Liver (tissue), 9 donors: ENCODE measurements around the gene LONRF2. TPM values are rescaled to one million over a fixed set of nuclear protein-coding genes. Genes with fewer than 3 reads are reported as not detected.

Source experiments
- DNase-seq: peaks from one replicate; pipeline ENCODE4 v3.0.0-alpha.2; 2017; ENCODE audit warnings: low spot score
- H3K27ac ChIP-seq, 2 donors: one replicate each; pipeline ENCODE4 v1.7.0; 2013; ENCODE audit warnings: inconsistent platforms in 2 of 2, low read length in 2 of 2, control low read depth in 1 of 2, low read depth in 1 of 2, mild to moderate bottlenecking in 1 of 2
- H3K27me3 ChIP-seq, 4 donors: one replicate each; pipeline versions ENCODE4 v1.6.1 to v1.7.0; 2013; ENCODE audit warnings: low read length in 3 of 4, inconsistent platforms in 1 of 4, mild to moderate bottlenecking in 1 of 4, moderate library complexity in 1 of 4; ENCODE audit not compliant: control insufficient read depth in 4 of 4, insufficient read depth in 4 of 4
- H3K36me3 ChIP-seq, 4 donors: one replicate each; pipeline versions ENCODE4 v1.6.1 to v1.7.0; 2013; ENCODE audit warnings: low read length in 3 of 4, mild to moderate bottlenecking in 3 of 4, low read depth in 1 of 4, moderate library complexity in 1 of 4; ENCODE audit not compliant: control insufficient read depth in 4 of 4, insufficient read depth in 3 of 4
- H3K4me1 ChIP-seq, 4 donors: one replicate each; pipeline versions ENCODE4 v1.6.1 to v1.7.0; 2013; ENCODE audit warnings: low read length in 3 of 4, mild to moderate bottlenecking in 3 of 4, moderate library complexity in 1 of 4; ENCODE audit not compliant: control insufficient read depth in 4 of 4, insufficient read depth in 4 of 4
- H3K4me3 ChIP-seq, 3 donors: one replicate each; pipeline versions ENCODE4 v1.6.1 to v1.7.0; 2013; ENCODE audit warnings: low read length in 3 of 3, control low read depth in 1 of 3, low read depth in 1 of 3, mild to moderate bottlenecking in 1 of 3
- H3K9ac ChIP-seq, 2 donors: one replicate each; pipeline ENCODE4 v1.7.0; 2013; ENCODE audit warnings: low read length in 2 of 2, mild to moderate bottlenecking in 2 of 2, moderate library complexity in 2 of 2, control low read depth in 1 of 2, low read depth in 1 of 2
- H3K9me3 ChIP-seq, 4 donors: one replicate each; pipeline versions ENCODE4 v1.6.1 to v1.7.0; 2013; ENCODE audit warnings: low read length in 3 of 4; ENCODE audit not compliant: control insufficient read depth in 4 of 4
- EGR1 ChIP-seq, 2 donors: IDR thresholded peaks; 2 replicates each; pipeline ENCODE4 v1.6.1; 2016 to 2018; ENCODE audit warnings: antibody characterized with exemption in 2 of 2, low read depth in 2 of 2
- FOXA1 ChIP-seq: IDR thresholded peaks from 2 replicates; pipeline ENCODE4 v1.6.1; 2016; ENCODE audit warnings: antibody characterized with exemption
- FOXA2 ChIP-seq: IDR thresholded peaks from 2 replicates; pipeline ENCODE4 v1.6.1; 2016; ENCODE audit warnings: antibody characterized with exemption
- GABPA ChIP-seq, 2 donors: IDR thresholded peaks in 1 of 2; conservative IDR thresholded peaks in 1 of 2; 2 replicates each; pipeline ENCODE4 v1.6.1; 2016; ENCODE audit warnings: antibody characterized with exemption in 2 of 2, mild to moderate bottlenecking in 1 of 2, moderate library complexity in 1 of 2
- HNF4A ChIP-seq, 2 donors: conservative IDR thresholded peaks; 2 replicates each; pipeline ENCODE4 v1.6.1; 2016; ENCODE audit warnings: antibody characterized with exemption in 2 of 2, mild to moderate bottlenecking in 2 of 2
- HNF4G ChIP-seq: IDR thresholded peaks from 2 replicates; pipeline ENCODE4 v1.6.1; 2016; ENCODE audit warnings: antibody characterized with exemption
- RAD21 ChIP-seq, 2 donors: IDR thresholded peaks; 2 replicates each; pipeline ENCODE4 v1.6.1; 2016; ENCODE audit warnings: antibody characterized with exemption in 2 of 2, mild to moderate bottlenecking in 2 of 2
- RXRA ChIP-seq, 2 donors: IDR thresholded peaks; 2 replicates each; pipeline ENCODE4 v1.6.1; 2017 to 2018; ENCODE audit warnings: antibody characterized with exemption in 2 of 2, mild to moderate bottlenecking in 1 of 2
- SP1 ChIP-seq: IDR thresholded peaks from 2 replicates; pipeline ENCODE4 v1.6.1; 2018; ENCODE audit warnings: antibody characterized with exemption, mild to moderate bottlenecking
- TAF1 ChIP-seq: conservative IDR thresholded peaks from 2 replicates; pipeline ENCODE4 v1.6.1; 2016; ENCODE audit warnings: antibody characterized with exemption, mild to moderate bottlenecking
- YY1 ChIP-seq: IDR thresholded peaks from 2 replicates; pipeline ENCODE4 v1.6.1; 2016; ENCODE audit warnings: antibody characterized with exemption, mild to moderate bottlenecking
- WGBS: extraction: QIAGEN DNeasy Blood & Tissue Kit; methylation state at CpG from one replicate; pipeline ENCODE4 v1.1.7; 2013; 5-methylcytosine and 5-hydroxymethylcytosine counted together
- polyA plus RNA-seq, 2 donors: library from polyadenylated mRNA; stranded (reverse) in 1 of 2; unstranded in 1 of 2; fragments of 200-250 nt in 1 of 2; fragments of >200 nt in 1 of 2; fragmentation: Nextera tagmentation in 1 of 2; extraction: Ambion mirVana in 1 of 2; gene quantifications; one replicate each; pipeline versions ENCODE4 v1.2.1 to v1.2.3, GENCODE V29; 2013 to 2015
- total RNA-seq, 2 donors: library from RNA; depleted of rRNA; stranded (reverse); fragments of >200 nt; gene quantifications; one replicate each; pipeline ENCODE4 v1.2.3, GENCODE V29; 2014
- TF ChIP-seq, protein P1 (sequence below): IDR thresholded peaks from 2 replicates; pipeline ENCODE4 v1.6.1; 2016; ENCODE audit warnings: antibody characterized with exemption, mild to moderate bottlenecking
- TF ChIP-seq, protein P2 (sequence below): IDR thresholded peaks from 2 replicates; pipeline ENCODE4 v1.6.1; 2016; ENCODE audit warnings: antibody characterized with exemption
- TF ChIP-seq, protein P3 (sequence below): IDR thresholded peaks from 2 replicates; pipeline ENCODE4 v1.6.1; 2016; ENCODE audit warnings: antibody characterized with exemption
- TF ChIP-seq, protein P4 (sequence below): fragments of 150-350 bp; IDR thresholded peaks from 2 replicates; pipeline ENCODE4 v1.5.1; 2017; ENCODE audit warnings: improper control_type of control experiment, low read depth, low read length; ENCODE audit not compliant: missing input control
- TF ChIP-seq, protein P5 (sequence below): IDR thresholded peaks from 2 replicates; pipeline ENCODE4 v1.6.1; 2016; ENCODE audit warnings: antibody characterized with exemption
- donor health status: healthy.
- donor health status: healthy.
- donor health status: healthy.
- donor health status: healthy.
- donor health status: healthy.

The LONRF2 gene
- total and polyA plus RNA-seq, 4 donors: 0.06 to 3.7 (median 0.24) TPM

DNA sequence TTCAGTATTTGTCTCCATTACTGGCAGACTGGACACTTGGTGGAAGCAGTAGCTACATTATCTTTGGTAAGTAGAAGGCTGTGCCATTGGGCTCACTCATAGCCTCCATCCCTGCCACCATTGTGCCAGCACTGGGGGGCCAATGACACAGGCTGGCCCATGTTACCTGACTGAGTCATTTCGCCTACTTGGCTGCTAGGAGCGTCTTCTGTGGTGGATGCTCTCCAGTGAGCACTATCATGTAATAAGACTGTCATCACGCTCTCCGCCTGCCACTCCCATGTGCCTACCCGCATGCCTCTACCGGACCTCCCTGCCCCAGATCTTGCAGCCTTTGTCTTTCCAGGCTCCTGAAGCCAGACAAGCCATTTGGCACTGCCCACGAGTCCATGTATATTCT is 56.2 kb downstream of the LONRF2 start:
- no peak for DNase-seq
- no peak overlapping the region for H3K4me3 ChIP-seq
- no peak overlapping the region for H3K27ac ChIP-seq
- H3K4me1 ChIP-seq: no peaks in the 10 kb centered on the region
- H3K36me3 ChIP-seq: no peaks in the 10 kb centered on the region
- TF ChIP-seq HNF4G: no peak
- no peak for TF ChIP-seq GABPA (IDR thresholded peaks at IDR 0.05 in 1 of 2, conservative IDR thresholded peaks at IDR 0.05 in 1 of 2)
- TF ChIP-seq FOXA1: no peak
- TF ChIP-seq, protein P1, sequence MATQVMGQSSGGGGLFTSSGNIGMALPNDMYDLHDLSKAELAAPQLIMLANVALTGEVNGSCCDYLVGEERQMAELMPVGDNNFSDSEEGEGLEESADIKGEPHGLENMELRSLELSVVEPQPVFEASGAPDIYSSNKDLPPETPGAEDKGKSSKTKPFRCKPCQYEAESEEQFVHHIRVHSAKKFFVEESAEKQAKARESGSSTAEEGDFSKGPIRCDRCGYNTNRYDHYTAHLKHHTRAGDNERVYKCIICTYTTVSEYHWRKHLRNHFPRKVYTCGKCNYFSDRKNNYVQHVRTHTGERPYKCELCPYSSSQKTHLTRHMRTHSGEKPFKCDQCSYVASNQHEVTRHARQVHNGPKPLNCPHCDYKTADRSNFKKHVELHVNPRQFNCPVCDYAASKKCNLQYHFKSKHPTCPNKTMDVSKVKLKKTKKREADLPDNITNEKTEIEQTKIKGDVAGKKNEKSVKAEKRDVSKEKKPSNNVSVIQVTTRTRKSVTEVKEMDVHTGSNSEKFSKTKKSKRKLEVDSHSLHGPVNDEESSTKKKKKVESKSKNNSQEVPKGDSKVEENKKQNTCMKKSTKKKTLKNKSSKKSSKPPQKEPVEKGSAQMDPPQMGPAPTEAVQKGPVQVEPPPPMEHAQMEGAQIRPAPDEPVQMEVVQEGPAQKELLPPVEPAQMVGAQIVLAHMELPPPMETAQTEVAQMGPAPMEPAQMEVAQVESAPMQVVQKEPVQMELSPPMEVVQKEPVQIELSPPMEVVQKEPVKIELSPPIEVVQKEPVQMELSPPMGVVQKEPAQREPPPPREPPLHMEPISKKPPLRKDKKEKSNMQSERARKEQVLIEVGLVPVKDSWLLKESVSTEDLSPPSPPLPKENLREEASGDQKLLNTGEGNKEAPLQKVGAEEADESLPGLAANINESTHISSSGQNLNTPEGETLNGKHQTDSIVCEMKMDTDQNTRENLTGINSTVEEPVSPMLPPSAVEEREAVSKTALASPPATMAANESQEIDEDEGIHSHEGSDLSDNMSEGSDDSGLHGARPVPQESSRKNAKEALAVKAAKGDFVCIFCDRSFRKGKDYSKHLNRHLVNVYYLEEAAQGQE: no peak
- TF ChIP-seq SP1: no peak
- TF ChIP-seq, protein P2, sequence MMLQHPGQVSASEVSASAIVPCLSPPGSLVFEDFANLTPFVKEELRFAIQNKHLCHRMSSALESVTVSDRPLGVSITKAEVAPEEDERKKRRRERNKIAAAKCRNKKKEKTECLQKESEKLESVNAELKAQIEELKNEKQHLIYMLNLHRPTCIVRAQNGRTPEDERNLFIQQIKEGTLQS: no peak
- TF ChIP-seq, protein P3, sequence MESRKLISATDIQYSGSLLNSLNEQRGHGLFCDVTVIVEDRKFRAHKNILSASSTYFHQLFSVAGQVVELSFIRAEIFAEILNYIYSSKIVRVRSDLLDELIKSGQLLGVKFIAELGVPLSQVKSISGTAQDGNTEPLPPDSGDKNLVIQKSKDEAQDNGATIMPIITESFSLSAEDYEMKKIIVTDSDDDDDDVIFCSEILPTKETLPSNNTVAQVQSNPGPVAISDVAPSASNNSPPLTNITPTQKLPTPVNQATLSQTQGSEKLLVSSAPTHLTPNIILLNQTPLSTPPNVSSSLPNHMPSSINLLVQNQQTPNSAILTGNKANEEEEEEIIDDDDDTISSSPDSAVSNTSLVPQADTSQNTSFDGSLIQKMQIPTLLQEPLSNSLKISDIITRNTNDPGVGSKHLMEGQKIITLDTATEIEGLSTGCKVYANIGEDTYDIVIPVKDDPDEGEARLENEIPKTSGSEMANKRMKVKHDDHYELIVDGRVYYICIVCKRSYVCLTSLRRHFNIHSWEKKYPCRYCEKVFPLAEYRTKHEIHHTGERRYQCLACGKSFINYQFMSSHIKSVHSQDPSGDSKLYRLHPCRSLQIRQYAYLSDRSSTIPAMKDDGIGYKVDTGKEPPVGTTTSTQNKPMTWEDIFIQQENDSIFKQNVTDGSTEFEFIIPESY: no peak
- TF ChIP-seq TAF1: no peak
- no peak overlapping the region for H3K9ac ChIP-seq
- WGBS: 96% methylated on average over 7 of the region's 7 CpGs
- no peaks in the 10 kb centered on the region for H3K27me3 ChIP-seq
- H3K9me3 ChIP-seq: no peaks in the 10 kb centered on the region

DNA sequence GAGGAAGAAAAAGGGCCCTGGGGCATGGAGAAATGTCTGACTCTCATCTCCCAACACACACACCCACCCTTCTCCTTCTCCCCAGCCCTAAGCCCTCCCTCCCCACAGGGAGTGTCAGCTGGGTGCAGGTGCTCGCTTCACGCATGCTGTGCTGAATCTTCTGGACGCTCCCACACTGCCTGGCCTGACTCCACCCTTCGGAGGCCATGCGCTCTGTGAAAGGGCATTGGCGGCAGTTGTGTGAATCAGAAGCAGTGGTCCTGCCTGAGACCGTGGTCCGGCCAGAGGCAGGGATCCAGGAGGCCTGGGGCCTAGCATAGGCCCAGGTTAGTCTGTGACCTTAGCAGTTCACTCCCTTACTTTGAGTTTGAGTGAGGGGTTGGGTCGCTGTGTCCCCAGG is 57.1 kb downstream of the LONRF2 start:
- no peaks in the 10 kb centered on the region for H3K4me1 ChIP-seq
- WGBS: 94% methylated on average over 9 of the region's 9 CpGs
- TF ChIP-seq HNF4G: no peak
- TF ChIP-seq EGR1 (IDR thresholded peaks at IDR 0.05; ENCODE audit: low read depth in 2 of 2): no peak
- no peak for TF ChIP-seq GABPA (IDR thresholded peaks at IDR 0.05 in 1 of 2, conservative IDR thresholded peaks at IDR 0.05 in 1 of 2)
- TF ChIP-seq HNF4A (conservative IDR thresholded peaks at IDR 0.05): no peak
- no peak for TF ChIP-seq FOXA2
- TF ChIP-seq RAD21 (IDR thresholded peaks at IDR 0.05): no peak
- TF ChIP-seq, protein P4, sequence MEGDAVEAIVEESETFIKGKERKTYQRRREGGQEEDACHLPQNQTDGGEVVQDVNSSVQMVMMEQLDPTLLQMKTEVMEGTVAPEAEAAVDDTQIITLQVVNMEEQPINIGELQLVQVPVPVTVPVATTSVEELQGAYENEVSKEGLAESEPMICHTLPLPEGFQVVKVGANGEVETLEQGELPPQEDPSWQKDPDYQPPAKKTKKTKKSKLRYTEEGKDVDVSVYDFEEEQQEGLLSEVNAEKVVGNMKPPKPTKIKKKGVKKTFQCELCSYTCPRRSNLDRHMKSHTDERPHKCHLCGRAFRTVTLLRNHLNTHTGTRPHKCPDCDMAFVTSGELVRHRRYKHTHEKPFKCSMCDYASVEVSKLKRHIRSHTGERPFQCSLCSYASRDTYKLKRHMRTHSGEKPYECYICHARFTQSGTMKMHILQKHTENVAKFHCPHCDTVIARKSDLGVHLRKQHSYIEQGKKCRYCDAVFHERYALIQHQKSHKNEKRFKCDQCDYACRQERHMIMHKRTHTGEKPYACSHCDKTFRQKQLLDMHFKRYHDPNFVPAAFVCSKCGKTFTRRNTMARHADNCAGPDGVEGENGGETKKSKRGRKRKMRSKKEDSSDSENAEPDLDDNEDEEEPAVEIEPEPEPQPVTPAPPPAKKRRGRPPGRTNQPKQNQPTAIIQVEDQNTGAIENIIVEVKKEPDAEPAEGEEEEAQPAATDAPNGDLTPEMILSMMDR: no peak
- no peak for TF ChIP-seq RXRA (IDR thresholded peaks at IDR 0.05)
- TF ChIP-seq, protein P5, sequence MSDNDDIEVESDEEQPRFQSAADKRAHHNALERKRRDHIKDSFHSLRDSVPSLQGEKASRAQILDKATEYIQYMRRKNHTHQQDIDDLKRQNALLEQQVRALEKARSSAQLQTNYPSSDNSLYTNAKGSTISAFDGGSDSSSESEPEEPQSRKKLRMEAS: no peak
- TF ChIP-seq, protein P1: no peak
- TF ChIP-seq SP1: no peak
- TF ChIP-seq YY1: no peak
- TF ChIP-seq TAF1: no peak

More for the DNA sequence above, 57.1 kb downstream of the LONRF2 start:
- no peaks in the 10 kb centered on the region for H3K27me3 ChIP-seq
- H3K4me3 ChIP-seq: no peak overlapping the region
- H3K36me3 ChIP-seq: no peaks in the 10 kb centered on the region
- H3K9me3 ChIP-seq: no peaks in the 10 kb centered on the region
- no peak for DNase-seq
- H3K9ac ChIP-seq: no peak overlapping the region
- no peak overlapping the region for H3K27ac ChIP-seq
